Mucosa of descending colon (tissue), 3 donors: Measurements from ENCODE around the gene MOSPD2. TPM values are rescaled to one million over a fixed set of nuclear protein-coding genes. Genes with fewer than 3 reads are reported as not detected.

Experiments
- ATAC-seq: fragments of 200-7000 bp; cut with Tn5 transposase; one replicate; pipeline ENCODE4 v1.9.1; 2020; ENCODE audit warnings: mild to moderate bottlenecking, moderate library complexity
- DNase-seq, 3 donors: peaks; one replicate each; pipeline ENCODE4 v3.0.0-alpha.2; 2020
- H3K36me3 ChIP-seq: fragments of 200-600 bp; one replicate; pipeline ENCODE4 v1.8.0; 2021; ENCODE audit warnings: low read depth, mild to moderate bottlenecking
- H3K4me1 ChIP-seq: fragments of 200-600 bp; one replicate; pipeline ENCODE4 v1.8.0; 2021; ENCODE audit warnings: low read depth, mild to moderate bottlenecking
- H3K4me3 ChIP-seq: fragments of 200-600 bp; one replicate; pipeline ENCODE4 v1.8.0; 2021; ENCODE audit warnings: mild to moderate bottlenecking
- H3K9me3 ChIP-seq: fragments of 200-600 bp; one replicate; pipeline ENCODE4 v1.8.0; 2021; ENCODE audit warnings: mild to moderate bottlenecking
- intact Hi-C, 2 donors: fragments of 100-400 bp; cut with DNase I in 1 of 2; cut with micrococcal nuclease in 1 of 2; formaldehyde crosslinking; loops; one replicate each; pipeline versions ENCODE4 v1.11.0 to v1.11.1; 2022; cut with DNase I, micrococcal nuclease
- total RNA-seq, 3 donors: library from RNA; stranded (reverse); fragmentation: NEBNext Ultra II Directional in 2 of 3; extraction: Animal tissue kit (Norgen Biotek cat#: 25700) in 2 of 3; gene quantifications; one replicate each; pipeline versions ENCODE4 v1.2.1 to v1.2.4, GENCODE V29; 2021 to 2023
- TF ChIP-seq, protein P1 (sequence below): fragments of 200-600 bp; IDR thresholded peaks from one replicate; pipeline ENCODE4 v1.8.0; 2022; ENCODE audit warnings: antibody characterized with exemption, mild to moderate bottlenecking
- donor health status: DM: no; HTN: no; CAD: no; lungs with moderate emphysema.
- donor health status: DM: no; HTN: no; CAD: no.
- donor health status: DM: no; HTN: yes; CAD: no.

The MOSPD2 gene
- total RNA-seq, 3 donors from 2014 or later = 11.3 to 14.7 (median 14.4) TPM

DNA sequence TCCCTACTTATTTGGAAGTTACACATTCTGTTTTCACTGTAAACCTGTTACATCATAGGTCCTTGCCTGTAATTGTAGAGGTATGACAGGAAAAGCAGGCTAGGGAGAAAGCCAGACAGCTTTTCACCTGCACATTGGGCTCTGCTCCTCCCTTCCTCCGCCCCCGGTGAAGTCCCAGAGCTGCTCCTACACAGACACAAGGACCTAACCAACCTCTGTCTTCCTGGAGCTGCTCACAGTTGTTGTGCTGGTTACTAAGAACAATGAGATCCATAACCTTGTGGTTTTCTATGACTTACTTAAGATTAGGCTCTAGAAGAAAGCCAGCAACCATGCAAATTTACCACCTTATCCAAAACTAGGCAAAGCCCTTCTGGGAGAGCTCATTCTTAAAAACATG lies 40.0 kb downstream of the MOSPD2 start:
- Histone ChIP-seq H3K4me1 (no peaks in the 10 kb centered on the region), H3K9me3 (no peaks in the 10 kb centered on the region), H3K4me3 (no peak overlapping the region), H3K36me3 (no peaks in the 10 kb centered on the region)
- intact Hi-C loops = no loop called here
- TF ChIP-seq, protein P1, sequence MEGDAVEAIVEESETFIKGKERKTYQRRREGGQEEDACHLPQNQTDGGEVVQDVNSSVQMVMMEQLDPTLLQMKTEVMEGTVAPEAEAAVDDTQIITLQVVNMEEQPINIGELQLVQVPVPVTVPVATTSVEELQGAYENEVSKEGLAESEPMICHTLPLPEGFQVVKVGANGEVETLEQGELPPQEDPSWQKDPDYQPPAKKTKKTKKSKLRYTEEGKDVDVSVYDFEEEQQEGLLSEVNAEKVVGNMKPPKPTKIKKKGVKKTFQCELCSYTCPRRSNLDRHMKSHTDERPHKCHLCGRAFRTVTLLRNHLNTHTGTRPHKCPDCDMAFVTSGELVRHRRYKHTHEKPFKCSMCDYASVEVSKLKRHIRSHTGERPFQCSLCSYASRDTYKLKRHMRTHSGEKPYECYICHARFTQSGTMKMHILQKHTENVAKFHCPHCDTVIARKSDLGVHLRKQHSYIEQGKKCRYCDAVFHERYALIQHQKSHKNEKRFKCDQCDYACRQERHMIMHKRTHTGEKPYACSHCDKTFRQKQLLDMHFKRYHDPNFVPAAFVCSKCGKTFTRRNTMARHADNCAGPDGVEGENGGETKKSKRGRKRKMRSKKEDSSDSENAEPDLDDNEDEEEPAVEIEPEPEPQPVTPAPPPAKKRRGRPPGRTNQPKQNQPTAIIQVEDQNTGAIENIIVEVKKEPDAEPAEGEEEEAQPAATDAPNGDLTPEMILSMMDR = no peak
- DNase-seq (no peak), ATAC-seq (no peak)

DNA sequence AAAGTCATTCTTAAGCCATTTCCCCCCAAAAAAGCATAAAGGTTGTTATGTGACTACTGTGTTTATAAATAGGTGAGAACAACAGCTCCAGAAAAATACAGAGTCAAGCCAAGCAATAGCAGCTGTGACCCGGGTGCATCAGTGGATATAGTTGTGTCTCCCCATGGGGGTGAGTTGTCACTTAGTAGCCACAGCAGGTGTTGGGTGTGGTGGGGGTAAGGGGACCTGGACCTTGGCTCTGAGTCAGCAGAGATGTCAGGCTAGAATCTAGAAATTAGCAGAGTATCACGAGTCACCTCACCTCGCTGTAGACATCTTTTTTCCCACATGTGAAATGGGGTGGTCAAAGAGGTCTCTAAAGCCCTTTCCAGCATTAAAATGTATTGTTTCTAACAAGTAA lies 42.4 kb downstream of the MOSPD2 start:
- Histone ChIP-seq H3K4me1 (no peaks in the 10 kb centered on the region), H3K36me3 (no peaks in the 10 kb centered on the region), H3K9me3 (no peaks in the 10 kb centered on the region), H3K4me3 (no peak overlapping the region)
- DNase-seq (no peak), ATAC-seq (no peak)
- TF ChIP-seq, protein P1 = no peak
- intact Hi-C loops = no loop called here

DNA sequence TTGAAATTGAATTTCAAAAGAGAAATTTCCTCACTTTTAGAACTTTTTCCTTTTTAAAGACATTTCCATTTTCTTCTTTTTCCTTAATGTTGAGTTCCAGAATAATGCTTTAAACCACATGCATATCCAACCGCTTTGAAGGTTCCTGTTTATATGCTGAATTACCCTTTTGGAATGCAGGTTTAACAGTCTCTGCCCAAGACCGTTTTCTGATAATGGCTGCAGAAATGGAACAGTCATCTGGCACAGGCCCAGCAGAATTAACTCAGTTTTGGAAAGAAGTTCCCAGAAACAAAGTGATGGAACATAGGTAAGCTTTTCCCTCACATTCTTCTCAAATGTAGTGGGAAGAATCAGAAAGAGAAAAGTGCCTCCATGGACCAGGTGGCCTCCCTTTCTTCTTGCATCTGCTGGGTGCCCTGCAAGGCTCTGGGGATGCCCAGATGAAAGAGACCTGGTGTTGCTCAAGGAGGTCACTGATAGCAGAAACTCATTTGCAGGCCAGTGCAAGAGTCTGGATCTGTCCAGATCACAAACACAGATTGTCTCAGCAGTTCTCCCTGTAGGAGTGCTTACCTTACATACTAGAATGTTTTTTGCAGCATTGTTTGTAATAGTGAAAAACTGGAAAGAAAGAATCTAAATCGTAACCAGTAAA lies 42.9 kb downstream of the MOSPD2 start:
- DNase-seq (no peak), ATAC-seq (no peak)
- Histone ChIP-seq H3K9me3 (no peaks in the 10 kb centered on the region), H3K4me3 (no peak overlapping the region), H3K4me1 (no peaks in the 10 kb centered on the region), H3K36me3 (no peaks in the 10 kb centered on the region)
- intact Hi-C loops = no loop called here
- TF ChIP-seq, protein P1 = no peak

DNA sequence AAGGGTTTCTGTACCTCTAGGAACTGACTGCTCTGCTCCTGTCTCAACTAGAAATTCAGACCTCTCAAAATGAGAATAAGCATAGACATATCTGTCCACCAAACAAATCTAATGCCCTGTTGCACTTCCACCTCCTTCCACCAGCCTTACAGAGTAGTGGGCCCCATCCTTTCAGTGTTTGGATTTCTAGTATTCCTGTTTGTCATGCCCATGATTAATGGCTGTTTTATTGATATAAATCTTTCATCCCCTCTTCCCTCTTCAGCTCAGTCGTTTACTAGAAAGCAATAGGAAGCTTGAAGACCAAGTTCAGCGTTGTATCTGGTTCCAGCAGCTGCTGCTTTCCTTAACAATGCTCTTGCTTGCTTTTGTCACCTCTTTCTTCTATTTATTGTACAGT lies 46.2 kb downstream of the MOSPD2 start:
- intact Hi-C loops = no loop called here
- no peaks in the 10 kb centered on the region for H3K4me1 ChIP-seq
- H3K36me3 ChIP-seq = no peaks in the 10 kb centered on the region
- H3K4me3 ChIP-seq = no peak overlapping the region
- ATAC-seq = no peak
- TF ChIP-seq, protein P1 = no peak
- DNase-seq = no peak
- H3K9me3 ChIP-seq = no peaks in the 10 kb centered on the region

DNA sequence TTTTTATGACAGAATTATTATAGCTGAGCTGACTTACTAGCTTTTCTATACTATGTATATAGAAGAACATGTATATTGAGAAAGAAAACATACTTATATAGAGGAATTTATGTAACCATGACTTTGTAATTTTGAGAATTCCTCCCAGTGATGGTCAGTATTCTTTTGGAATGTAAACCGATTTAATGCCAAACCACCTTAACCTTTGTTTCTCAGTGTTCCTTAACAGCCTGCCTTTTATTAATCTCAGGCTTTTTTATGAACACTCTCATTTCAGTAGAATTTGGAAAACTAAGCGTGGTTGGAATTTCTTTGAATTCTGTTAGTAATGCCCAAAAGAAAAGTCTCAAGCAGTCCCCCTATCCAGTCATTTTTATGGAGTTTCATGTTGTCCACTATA lies 47.0 kb downstream of the MOSPD2 start:
- TF ChIP-seq, protein P1 = no peak
- DNase-seq (no peak), ATAC-seq (no peak)
- intact Hi-C loops = no loop called here
- no peak overlapping the region for H3K4me3 ChIP-seq
- H3K9me3 ChIP-seq = no peaks in the 10 kb centered on the region
- no peaks in the 10 kb centered on the region for H3K36me3 ChIP-seq
- no peaks in the 10 kb centered on the region for H3K4me1 ChIP-seq

DNA sequence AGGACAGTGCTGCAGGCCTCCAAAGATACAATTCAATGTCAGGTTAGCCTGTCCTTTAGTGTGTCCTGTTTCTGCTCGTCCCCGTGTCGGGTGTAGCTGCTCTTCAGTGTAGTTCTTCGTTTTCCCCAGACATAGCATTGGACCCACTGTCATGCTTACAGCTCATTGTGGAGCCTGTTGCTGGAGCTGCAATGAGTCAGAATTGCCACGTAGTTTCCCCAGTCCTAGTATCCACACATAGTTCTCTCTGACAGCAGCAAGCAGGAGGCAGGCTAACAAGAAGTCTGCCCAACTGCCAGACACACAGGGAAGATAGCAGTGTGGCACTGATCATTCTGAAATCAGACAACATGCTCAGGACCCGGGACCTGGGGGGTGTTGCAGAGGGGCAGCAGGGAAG lies 49.2 kb downstream of the MOSPD2 start:
- DNase-seq (no peak), ATAC-seq (no peak)
- TF ChIP-seq, protein P1 = no peak
- H3K4me1 ChIP-seq = no peaks in the 10 kb centered on the region
- H3K9me3 ChIP-seq = no peaks in the 10 kb centered on the region
- no peaks in the 10 kb centered on the region for H3K36me3 ChIP-seq
- H3K4me3 ChIP-seq = no peak overlapping the region
- intact Hi-C loops = no loop called here
